ENCODE measurements around the gene FAM187B. TPM values are rescaled to one million over a fixed set of nuclear protein-coding genes. Genes with fewer than 3 reads are reported as not detected.
A peak's percentile ranks its signal among the peaks of the same experiment; 100 is the strongest.
"Not testable (repeated sequence)": the region's sequence is repeated elsewhere in the genome, so short reads cannot be mapped to it uniquely, and the experiment has no call there.

Gene FAM187B
- total RNA-seq, 1 donor from 2014 or later: 0.48 TPM

DNA sequence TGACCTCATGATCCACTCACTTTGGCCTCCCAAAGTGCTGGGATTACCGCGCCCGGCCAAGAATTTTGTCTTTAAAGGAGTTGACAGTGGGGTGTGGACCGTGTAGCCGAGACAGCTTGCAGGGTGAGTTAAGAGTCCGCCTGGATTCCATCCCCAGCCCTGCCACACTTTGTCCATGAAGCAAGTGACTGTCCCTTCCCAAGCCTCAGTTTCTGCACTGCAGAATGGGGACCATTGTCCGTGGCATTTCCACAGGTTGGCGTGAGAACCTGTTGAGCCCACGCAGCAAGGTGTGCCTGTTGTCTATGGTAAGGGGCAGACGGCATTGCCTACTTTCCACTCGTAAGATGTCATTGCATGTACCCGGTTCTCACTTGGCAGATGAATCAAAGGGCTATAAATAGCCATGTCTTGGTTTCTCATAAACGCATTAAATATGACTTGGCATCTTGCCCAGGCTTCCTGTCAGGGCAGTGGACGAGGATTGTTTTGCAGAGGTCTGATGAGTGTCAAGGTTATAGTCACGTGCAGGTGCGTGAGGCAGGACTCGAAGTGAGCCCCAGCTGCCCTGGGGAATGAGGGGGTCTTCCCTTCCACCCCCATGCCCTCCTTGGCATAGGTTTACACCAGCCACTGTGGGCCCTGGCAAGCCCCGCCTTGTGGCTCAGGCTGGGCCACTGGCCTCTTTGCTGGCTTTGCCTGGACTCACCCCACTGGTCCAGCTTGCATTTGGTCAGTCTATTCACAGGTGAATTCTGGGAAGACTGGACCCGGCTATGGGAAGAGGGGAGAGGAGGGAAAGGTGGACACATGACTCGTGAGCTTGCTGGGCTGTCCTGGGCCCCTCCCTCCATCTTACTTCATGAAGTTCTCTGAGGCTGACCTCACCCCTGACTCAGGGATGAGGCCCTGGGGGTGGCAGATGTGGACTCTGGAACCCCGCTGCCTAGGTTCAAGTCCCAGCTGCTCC is 14.6 kb downstream of the FAM187B start:
- DNase-seq (ENCODE audit: low spot score): peak; percentile 87

DNA sequence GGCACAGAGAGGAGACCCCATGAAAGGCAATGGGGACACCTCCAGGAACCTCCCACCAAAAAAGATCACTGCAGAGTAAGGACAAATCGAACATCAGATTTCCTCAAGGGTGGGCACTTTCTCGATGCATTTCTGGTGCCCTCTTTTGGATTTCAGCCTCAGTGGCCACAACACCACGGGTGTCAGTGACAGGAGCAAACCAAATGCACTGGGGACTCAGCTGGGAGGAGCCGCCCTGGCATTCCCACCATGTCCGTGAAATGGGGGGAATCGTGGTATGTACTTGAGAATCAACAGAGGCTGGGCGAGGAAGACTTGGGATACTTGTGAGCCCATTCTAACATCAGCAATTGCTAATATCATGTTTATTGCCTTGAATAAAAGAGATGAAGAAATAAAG is 16.3 kb downstream of the FAM187B start:
- no peak for DNase-seq (ENCODE audit: low spot score)

DNA sequence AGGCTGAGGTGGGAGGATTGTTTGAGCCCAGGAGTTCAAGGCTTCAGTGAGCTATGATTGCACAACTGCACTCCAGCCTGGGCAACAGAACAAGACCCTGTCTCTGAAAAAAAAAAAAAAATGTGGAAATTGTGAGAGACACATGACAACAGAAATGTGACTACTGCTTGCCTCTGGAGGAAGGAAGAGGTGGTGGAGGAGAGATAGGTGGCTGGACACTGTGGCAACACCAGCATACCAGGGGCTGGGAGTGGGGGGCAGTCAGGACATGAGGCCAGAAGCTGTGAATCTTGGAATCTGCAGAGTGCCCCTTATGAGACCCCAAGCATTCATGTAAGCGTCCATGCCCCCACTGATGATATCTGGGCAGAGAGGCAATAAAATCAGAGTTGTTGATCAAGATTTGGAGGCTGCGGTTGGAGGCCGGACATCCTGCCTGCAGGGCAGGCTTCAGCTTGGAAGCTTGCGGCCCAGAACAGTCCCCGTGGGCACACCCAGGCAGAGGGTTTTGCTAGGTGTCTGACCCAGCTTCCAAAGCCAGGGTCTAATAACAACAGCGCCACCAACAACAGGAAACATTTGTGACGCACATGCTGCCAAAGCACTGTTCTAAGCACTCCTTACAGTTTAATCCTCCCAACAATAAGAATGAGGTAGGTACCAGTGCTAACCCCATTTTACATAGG is 16.9 kb downstream of the FAM187B start:
- no peak for DNase-seq (ENCODE audit: low spot score)

DNA sequence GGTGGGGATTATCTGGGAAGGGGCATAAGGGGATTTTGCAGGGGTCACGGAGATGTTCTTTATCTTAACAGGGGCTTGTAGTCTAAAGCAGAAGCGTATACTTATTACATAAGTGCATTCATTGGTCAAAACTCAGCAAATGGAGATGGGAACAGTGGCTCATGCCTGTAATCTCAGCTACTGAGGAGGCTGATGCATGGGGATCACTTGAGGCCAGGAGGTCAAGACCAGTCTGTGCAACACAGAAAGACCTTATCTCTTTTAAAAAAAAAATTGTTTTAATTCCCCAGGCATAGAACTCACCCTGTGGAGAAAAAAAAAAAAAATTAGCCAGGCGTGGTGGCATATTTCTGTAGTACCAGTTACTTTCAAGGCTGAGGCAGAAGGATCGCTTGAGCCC is 18.9 kb downstream of the FAM187B start:
- no peak for DNase-seq (ENCODE audit: low spot score)

DNA sequence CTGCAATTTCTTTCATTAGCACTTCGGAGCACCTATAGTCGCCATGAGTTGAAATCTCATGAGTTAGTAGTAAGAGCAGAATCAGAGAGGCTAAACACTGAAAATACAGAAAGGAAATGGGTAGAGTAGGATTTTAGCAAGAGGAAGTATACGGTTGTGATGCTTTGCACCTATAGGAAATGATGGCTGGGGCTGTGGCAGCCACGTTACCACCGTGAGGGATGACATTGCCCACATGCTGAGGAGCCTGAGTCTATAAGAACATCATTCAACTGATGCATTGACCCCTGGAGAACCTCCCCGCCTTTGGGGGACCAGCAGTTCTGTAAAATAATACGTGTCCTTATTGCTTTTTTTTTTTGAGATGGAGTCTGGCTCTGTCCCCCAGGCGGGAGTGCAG is 20.4 kb downstream of the FAM187B start:
- DNase-seq (ENCODE audit: low spot score): no peak

DNA sequence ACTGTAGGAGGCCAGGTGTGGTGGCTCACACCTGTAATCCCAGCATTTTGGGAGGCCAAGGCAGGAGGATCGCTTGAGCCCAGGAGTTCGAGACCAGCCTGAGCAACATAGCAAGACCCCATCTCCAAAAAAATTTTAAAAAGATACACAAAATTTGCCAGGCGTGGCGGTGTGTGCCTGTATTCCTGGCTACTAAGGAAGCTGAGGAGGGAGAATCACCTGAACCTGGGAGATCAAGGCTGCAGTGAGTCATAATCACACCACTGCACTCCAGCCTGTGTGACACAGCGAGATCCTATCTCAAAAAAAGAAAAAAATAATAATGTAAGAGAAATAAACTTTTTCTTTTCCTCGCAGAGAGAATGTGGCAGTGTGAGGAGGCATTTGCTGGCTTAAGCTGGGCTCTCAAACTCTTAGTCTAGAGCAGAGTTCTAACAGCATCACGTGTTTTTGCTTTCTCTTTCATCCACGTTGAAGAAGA is 21.1 kb downstream of the FAM187B start:
- DNase-seq (ENCODE audit: low spot score): no peak

DNA sequence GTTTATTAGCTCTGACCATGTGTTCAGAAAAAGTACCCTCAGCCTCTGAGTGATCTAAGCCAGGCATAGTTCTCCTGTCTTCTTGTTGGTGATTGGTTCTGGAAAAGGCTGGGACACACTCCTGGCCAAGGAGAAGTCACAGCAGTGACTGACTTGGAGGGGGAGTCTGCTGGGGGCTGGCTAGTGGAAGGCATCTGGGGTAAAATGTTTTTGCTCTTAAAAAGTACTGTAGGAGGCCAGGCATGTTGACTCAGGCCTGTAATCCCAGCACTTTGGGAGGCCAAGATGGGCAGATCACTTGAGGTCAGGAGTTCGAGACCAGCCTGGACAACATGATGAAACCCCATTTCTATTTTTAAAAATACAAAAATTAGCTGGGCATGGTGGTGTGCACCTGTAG is 21.7 kb downstream of the FAM187B start:
- no peak for DNase-seq (ENCODE audit: low spot score)

DNA sequence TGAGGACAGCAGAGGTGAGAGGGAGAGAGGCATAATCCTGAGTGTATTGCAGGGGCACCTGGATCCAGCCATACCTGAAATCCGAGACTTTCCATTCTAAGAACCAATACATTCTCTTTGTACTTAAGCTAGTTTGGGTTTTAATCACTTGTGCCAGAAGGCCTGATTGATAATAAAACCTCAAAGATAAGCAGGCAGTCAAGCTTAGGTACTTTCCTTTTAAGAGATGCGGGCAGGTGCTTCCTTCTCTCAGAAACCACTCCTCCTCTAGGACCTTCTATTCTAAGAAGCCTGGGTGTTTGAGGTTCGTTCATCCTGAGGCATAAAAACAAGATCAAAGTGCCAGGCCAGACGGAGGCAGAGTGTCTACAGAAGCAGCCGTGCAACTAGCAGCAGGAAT is 22.2 kb downstream of the FAM187B start:
- no peak for DNase-seq (ENCODE audit: low spot score)

DNA sequence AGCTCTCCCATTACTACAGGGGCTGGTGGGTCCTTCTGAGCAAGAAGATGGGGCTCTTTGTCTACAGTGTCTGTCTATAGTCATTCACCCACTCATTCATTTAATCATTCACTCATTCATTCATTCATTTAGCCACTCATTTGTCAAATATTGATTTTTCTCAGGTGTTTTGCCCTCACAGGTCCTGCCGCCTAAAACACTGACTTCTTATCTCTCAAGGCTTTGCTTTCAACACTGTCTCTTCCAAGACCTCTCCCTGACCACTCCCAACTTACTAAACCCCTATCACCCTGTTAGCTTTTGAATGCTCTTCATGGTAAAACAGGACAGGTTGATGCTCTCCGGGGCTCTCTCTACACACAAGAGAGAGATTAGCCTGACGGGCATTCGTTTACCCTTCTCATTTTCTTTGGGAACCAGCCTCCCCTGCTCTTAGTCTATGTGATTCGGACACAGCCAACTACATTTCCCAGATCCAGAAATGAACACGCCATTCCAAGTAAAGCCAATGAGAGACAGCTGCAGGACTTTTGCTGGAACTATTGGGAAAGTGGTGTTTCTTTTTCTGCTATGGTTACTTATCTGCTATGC is 22.7 kb downstream of the FAM187B start:
- DNase-seq (ENCODE audit: low spot score): no peak

DNA sequence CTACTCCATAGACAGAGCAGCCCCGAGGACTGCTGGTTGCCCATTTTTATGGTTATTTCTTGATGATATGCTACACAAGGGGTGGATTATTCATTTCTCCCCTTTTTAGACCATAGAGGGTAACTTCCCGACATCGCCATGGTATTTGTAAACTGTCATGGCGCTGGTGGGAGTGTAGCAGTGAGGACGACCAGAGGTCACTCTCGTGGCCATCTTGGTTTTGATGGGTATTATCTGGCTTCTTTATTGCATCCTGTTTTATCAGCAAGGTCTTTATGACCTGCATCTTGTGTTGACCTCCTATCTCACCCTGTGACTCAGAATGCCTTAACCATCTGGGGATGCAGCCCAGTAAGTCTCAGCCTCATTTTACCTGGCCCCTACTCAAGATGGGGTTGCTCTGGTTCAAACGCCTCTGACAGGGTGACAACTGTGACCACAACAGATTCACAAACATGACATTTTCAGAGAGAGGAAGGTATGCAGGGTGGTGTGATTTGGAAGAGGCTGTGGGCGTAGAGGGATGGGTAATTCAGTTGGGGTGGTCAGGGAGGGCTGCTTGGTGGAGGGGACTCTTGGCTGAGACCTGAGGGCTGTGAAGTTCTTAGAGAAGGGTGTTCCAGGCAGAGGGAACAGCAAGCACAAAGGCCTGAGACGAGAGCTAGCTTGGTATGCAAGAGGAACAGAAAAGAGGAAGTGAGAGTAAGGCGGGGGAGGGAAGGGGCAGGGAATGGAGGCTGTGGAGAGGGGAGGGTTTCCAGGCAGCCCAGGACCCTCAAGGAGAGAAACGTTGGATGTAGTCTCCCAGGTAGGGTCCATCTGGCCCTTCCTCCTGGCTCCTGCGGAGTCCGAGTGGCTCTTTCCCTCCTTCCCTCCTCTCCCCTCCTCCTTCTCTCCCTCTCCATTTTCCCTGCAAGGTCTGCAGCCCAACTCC is 23.5 kb downstream of the FAM187B start:
- DNase-seq (ENCODE audit: low spot score): peak; percentile 18

DNA sequence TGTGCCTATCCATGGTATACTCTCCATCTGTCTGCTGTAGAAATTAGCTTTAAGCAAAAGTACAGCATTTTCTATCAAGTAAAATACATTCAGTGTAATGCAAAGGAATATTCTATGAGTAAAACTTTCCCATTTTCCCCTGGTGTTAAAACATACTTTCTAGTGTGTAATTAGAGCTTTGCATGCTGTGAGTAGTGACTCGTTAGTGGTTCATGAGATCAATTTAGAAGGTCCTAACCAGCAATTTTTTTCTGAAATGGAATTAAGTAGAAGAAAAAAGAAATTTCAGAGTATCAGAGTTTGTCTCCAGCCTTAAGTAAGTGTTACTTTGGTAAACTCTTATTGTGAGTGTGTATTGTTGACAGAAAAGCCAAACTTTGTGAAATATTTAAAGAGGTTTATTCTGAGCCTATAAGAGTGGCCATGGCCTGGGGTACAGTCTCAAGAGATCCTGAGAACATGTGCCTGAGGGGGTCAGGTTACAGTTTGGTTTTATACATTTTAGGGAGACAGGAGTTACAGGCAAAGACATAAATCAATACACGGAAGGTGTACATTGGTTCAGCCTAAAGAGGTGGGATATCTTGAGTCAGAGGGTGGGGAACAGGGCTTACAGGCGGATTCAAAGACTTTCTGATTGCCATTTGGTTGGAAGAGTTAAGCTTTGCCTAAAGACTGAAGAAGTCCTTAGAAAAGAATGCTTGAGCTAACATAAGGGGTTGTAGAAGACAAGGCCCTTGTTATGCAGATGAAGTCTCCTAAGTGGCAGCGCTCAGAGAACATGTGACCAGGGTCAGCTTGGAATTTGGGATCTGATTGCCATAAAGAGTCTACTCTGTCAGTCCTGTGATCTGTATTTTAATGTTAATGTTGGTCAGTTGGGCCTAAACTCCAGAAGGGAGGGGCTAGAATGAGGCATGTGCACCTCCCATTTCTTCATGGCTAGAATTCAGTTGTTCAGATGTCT is 25.5 kb downstream of the FAM187B start:
- no peak for DNase-seq (ENCODE audit: low spot score)

DNA sequence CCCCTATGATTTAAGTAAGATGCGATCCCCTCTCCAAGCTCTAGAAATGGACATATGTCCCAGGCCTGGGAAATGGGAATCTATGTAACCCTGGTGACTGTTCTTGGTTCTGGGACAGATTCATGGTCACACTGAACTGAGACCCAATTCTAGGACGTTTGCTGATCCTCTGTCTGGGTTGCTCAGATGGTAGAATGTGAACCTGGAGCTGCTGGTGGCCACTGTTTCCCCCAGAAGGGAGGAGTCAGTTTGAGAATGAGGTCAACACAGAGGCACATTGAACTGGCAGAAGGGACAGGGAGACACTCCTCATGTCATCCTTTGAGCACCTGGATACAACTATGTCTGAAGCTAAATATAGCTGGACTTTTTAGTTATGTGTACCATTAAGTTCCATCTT is 29.1 kb downstream of the FAM187B start:
- no peak for DNase-seq (ENCODE audit: low spot score)

DNA sequence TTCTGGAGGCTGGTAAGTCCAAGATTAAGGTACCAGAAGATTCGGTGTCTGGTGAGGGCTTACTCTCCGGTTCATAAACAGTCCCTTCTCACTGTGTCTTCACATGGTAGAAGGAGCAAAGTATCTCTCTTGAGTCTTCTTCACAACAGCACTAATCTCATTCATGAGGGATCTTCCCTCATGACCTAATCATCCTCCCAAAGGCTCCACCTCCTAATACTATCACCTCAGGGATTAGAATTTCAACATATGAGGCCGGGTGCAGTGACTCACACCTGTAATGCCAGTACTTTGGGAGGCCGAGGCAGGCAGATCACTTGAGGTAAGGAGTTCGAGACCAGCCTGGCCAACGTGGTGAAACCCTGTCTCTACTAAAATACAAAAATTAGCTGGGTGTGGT is 31.7 kb downstream of the FAM187B start:
- DNase-seq (ENCODE audit: low spot score): not testable (repeated sequence)

DNA sequence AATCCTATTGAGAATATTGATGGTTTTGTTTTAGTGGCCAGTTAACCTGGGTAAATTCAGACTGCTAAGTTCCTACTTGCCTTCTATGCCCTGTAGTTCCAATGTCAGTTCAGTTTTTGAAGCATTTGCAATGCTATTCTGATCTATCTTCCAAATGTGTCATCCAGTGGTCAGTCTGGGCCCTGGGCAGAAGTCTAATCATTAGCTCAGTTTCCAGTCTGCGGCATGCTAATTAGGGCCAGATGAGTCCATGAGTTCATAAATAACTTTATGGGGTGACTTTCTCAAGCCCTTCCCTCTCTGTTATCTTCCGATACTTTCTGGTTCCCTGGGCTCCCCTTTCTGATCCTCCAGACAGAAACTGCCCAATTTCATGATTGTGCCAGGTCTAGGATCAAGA is 32.7 kb downstream of the FAM187B start:
- DNase-seq (ENCODE audit: low spot score): no peak

DNA sequence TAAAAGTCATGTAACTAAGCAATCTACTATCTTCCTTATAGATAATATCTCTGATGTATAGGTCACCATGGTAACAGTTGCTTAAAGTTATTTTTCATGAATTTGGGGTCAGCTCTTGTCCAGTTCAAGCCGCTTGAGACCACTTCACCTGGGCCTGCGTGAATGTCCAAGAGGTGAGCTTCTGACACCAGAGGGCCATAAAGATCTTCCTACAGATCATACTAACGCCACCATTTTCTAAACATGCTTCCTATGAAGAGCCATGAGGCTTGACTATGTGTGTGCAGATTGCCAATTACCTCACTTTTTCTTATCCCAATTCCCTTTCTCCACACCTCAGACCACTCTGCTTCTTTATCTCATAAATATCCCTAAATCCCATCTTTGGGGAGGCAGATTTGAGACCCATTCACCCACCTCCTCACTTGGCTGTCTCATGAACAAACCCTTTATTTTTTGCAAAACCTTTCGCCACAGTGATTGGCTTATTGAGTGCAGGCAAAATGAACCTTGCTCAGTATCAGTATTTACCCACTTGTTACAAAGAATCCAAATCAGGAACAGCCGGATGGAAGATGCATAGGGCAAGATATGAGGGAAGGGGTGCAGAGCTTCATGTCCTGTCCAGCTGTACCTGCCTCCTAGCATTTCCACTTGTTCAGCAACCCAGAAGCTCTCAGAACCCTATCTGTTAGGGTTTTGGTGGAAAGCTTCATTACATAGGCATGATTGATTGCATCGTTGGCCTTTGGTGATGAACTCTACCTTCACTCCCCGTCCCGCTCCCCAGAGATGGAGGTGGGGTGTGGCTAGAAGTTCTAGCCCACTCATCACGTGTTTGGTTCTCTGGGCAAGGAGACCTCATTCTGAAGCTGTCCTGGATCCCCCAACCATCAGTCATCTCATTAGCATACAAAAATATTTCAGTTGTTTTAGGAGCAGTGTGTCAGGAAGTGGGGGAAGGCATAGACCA is 34.2 kb downstream of the FAM187B start:
- DNase-seq (ENCODE audit: low spot score): no peak

DNA sequence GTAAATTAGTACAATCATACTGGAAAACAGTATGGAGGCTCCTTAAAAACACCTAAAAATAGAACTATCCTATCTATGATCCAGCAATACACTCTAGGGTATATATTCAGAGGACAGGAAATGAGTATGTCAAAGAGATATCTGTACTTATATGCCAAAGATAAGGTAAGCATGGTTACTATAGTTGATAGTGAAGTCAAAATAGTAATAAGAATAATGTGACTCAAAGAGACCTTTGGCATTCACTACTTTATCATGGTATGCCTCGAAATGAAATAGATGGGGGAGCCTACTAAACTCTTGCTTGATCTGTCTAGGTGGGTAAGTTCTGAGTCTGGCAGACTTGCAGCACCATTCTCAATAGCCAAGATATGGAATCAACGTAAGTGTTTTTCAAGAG is 43.7 kb downstream of the FAM187B start:
- no peak for DNase-seq (ENCODE audit: low spot score)

DNA sequence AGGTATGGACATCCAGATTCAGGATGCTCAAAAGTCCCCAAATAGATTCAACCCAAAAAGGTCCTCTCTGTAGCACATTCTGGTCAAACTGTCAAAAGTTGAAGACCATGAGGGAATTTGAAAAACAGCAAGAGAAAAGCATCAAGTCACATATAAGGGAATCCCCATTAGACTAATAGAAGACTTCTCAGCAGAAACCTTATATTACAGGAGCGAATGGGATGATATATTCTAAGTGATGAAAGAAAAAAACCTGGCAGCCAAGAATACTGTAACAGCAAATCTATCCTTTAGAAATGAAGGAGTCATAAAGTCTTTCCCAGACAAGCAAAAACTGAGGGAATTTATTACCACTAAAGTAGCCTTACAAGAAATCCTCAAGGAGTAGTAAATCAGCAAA is 44.3 kb downstream of the FAM187B start:
- DNase-seq (ENCODE audit: low spot score): no peak

DNA sequence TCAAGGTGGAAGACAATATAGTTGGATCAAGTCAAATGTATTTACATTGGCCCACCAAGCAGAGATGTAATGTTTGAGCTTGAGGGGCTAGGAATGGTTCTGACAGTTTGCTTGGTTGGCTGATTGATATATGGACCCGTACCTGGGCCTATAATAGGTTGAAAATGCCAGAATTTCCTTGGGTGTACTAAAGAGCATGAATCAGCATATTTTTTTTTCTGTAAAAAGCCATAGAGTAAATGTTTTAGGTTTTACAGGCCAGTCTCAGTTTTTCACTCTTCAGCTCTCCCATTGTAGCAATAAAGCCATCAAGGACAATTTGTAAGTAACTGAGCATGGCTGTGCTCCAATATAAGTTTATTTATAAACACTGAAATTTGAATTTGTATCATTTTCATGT is 47.2 kb downstream of the FAM187B start:
- no peak for DNase-seq (ENCODE audit: low spot score)

DNA sequence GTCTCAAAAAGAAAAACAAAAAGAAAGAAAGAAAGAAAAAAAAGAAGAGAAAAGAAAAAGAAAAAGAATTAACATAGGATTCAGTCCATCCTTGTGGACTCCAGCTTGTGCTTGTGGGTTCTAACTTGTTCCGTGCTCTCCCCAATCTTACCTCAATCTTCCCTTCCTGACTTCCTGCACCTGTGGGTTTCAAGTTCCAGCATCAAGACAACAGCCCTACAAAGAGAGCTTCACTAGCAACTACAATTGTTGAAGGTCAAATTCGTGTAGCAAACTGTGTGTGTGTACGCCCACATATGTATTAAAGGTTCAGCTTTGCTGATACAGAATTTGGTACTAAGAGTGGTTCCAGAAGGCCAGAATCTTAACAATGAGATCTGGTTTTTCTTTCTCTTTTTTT is 48.7 kb downstream of the FAM187B start:
- no peak for DNase-seq (ENCODE audit: low spot score)

All from umbilical cord (tissue), 2 donors.